RKO (cell line): ENCODE measurements around the gene RIT2.

ENCODE experiments used
- DNase-seq: peaks from one replicate; pipeline ENCODE4 v3.0.0-alpha.2; 2016; ENCODE audit warnings: low spot score

Gene RIT2

GRCh38 chr18:42929181-42929580, 186.3 kb downstream of the RIT2 start:
- DNase-seq, result no peak

DNA sequence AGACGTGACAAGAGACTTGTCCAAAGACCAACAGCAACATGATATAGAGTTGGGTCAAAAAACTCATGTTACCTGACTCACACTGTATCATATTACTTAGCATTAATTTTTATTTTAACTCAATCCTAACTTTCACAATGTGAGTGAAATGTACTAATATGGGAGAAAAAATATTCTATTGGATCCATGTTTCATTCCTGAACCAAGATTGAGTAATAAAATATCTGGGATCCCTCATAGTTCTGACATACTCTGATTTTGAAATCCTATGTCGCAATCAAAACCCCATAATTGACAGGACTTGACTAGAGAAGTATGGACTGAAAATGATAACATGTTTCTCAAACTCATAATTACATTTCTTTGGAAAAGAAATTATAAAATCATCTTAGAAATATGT, 190.4 kb downstream of the RIT2 start:
- DNase-seq, result no peak

DNA sequence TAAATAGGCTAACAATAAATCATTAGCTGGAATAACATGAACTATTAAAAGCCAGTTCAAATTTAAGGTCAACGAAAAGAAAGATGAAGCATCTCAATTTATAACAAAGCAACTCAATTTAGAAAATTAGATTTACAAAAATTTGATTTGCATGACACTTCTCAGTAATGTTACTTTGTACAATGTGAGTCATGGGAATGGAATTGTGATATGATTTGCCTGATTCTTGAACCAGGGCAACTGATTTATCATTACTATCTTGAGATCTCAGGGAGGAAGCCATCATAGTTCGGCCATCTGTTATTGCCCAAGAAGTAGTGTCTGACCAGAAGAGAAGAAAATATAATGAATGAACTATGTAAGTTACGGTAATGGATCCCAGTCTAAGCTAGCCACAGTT, 193.1 kb downstream of the RIT2 start:
- no peak for DNase-seq

- no peak for DNase-seq
Observed at GRCh38 chr18:42921226-42921737, 194.2 kb downstream of the RIT2 start.

DNA sequence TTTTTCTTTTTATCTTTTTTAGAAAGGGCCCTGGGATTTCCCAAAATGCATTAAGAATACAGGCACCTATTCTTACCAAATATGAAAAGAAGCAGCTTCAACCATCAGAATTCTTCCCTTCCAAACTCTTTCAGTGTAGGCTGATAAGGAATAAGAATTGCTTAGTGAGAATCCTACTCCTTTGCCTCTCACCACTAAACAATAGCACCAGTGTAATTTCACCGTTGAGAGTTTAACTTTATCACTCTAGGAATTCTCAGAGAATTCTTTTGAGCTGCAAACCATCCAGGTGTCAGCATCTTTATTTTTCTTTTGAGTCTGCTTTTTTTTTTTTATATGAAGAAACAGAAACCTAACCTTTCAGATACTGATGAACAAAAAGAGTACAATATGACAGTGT, 194.9 kb downstream of the RIT2 start:
- no peak for DNase-seq

DNA sequence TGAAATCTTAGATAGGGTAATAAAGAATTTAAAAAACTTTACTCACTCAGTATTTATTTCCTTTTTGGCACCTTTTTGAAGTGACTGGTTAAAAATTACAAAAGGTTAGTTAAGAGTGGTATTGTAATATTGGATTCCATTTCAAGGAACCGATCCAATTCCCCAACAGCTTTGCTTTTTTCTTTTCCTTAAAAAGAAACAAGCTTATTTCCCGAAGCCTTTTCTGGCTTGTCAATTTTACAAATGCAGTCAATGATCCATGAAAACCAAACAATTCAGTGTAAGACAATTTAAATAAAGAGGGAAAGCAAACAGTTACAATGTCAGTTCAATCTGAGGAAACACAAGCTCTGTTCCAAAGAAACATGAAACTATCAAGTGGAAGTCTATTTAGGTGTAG, 200.2 kb downstream of the RIT2 start:
- DNase-seq, result no peak

DNA sequence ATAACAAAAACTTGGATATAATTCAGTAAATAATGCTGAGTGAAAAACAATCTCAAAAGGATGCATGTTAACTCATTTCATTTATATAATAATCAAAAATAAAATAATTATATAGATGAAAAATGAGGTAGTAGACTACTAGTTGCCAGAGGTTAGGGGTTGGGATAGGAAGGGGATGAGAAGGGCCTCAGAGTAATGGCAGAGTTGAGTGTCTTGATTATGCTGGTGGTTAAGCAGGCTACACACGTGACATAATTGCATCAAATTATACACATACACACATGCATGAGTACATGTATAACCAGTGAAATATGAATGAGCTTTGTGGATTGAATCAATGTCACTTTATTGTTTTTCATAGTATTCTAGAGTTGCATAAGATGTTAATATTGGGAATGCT, 201.0 kb downstream of the RIT2 start:
- DNase-seq, result no peak

- no peak for DNase-seq
Observed at GRCh38 chr18:42909095-42909494, 206.4 kb downstream of the RIT2 start.

- DNase-seq, result no peak
Observed at GRCh38 chr18:42906761-42907160, 208.7 kb downstream of the RIT2 start.

DNA sequence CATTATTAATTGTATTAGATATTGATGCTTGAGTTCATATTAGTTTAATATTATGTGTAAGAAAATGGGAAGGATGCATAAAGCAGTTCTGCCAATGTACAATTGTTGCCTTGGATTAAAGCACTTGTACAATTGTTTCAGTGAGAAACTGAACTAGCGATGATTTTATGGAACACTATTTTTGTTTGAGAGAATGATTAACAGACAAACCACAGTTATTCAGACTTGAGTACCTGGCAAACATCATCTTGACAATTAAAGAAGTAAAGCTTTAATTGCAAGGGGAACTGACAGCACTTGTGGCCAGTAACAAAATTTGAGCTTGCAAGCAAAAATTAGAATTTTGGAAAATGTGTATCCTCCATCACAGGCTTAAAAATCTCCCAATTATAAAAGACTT, 214.3 kb downstream of the RIT2 start:
- no peak for DNase-seq

DNA sequence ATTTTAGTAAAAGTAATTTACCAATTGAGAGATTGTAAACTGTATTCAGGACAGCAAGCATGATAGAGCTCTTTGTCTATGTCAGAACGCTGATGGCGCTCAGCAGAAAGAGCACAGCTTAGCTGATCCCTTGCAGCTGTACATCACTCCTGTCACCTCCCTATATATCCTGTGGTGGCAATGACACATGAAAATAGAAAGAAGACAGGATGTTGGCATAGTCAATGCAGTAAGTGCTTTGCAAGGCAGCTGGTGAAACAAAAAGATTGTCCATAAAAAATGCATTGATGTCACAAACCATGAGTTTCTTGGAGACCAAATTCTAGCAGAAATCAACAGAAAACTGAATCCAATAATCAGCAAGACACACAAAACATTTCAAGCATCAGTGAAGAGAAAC, 221.5 kb downstream of the RIT2 start:
- no peak for DNase-seq

GRCh38 chr18:42892181-42892580, 223.3 kb downstream of the RIT2 start:
- DNase-seq, result no peak

GRCh38 chr18:42891705-42892104, 223.8 kb downstream of the RIT2 start:
- no peak for DNase-seq

DNA sequence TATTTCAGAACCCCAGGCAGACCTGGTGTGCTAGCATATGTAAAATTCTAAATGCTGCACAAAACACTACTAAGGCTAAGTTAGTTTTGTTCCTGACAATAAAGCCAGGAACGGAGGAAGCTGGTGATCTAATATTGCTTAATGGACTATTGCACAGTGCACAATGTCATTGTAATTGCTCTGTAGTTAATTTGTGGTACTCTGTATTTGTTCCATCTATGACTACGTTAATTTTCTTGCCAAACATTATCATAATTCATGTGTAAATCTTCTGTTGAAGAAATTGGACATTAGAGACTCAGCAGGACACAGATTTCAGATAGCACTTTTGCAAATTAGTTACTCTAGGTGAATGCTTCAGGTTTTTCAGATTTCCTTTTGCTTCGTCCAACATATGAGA, 232.3 kb downstream of the RIT2 start:
- no peak for DNase-seq

- DNase-seq, result no peak
Observed at GRCh38 chr18:42882122-42882521, 233.4 kb downstream of the RIT2 start.

DNA sequence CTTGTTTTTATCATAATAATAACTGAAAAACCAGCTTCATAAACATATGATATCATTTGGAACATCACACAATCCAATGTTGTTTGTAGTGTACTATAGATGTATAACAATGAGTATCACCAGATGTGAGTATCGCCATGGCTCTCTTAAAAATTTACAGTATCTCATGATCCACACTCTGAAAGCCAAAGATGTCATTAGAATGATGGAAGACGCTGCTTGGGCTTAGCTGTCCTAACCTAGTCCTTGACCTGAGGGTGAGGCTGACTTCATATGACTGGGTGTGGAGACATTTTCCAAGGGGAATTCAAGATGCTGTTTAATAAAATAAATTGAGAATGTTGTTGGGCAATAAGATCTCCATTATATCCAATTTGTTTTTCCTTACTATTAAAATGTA, 242.6 kb downstream of the RIT2 start:
- no peak for DNase-seq

DNA sequence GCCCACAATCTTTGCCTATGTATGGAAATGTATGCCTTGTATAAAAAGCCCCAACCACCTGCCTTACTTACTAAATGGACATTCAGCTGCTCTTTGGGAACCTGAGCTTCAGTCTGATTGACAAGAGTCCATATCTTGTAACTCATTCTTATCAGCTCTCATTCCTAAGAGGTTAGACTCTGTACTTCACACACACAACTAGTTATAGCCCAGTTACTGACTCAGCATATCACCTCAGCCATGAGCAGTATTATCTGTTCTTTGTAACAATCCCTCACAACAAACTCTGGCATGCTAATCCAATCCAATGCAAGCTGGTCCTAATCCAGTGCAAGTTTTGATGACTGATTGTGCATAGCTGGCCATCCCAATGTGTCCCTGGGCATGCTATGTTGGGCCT, 250.6 kb downstream of the RIT2 start:
- DNase-seq, result no peak

DNA sequence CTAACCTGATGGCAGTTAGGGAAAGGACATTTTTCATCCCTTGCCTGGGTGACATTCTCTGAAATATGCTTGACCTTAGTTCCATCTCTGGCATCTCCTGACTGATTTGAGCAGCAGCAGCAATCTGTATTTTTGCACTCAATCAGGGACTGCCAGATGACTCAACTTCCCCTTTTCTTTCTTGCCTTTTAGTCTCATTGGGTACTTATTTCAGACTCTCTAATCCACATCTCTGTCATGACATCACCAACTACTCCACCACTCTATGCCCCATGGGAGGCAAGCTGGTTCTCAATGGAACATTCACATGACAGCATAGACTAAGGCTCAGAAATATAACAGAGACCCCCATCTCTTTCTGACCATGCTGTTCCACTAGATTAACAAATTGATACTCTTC, 254.2 kb downstream of the RIT2 start:
- DNase-seq, result no peak

DNA sequence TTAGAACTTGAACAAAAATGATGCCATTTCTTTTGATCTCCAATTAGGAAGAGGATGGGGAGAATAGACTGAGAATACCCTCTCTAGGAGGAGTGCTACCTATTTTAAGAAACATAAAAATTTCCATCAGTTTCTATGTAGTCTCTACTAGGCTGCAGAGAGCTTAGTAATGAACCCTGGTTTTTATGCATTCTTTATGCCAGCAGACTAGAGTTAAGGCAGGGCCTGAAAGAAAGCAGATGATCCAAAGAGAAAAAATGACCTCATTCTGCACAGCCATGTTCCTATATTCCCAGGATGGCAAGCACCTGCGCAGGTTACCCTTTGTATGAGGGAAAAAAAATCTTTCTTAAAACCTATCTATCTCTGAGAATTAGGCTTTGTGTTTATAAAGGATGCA, 254.9 kb downstream of the RIT2 start:
- DNase-seq, result no peak

- no peak for DNase-seq
Observed at GRCh38 chr18:42860011-42860410, 255.5 kb downstream of the RIT2 start.

- DNase-seq, result no peak
Observed at GRCh38 chr18:42854558-42854957, 260.9 kb downstream of the RIT2 start.

GRCh38 chr18:42850174-42851083, 265.1 kb downstream of the RIT2 start:
- DNase-seq, result no peak

DNA sequence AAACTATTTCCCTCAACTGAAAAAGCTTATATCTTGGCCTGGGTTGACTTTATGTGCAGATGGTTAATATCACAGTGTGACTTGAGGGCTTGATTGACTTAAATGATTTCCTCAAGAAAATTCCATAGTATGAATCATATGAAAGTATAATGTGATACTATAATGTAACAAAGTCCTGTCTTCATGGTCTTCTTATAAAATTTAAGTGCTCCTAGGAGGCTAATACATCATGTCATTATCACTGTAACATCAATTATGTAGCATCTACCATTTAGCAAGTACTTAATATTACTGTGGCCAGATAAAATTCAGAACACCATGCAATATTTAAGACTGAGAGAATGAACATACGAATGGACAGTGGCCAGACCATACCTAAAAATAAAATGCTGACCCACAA, 276.1 kb downstream of the RIT2 start:
- DNase-seq, result no peak

- DNase-seq, result no peak
Observed at GRCh38 chr18:42838546-42839145, 276.8 kb downstream of the RIT2 start.
